Nephron (organoid): ENCODE data around the gene LRP2BP.
"Not testable (repeated sequence)": the region's sequence is repeated elsewhere in the genome, so short reads cannot be mapped to it uniquely, and the experiment has no call there.

ENCODE experiments used
- H3K27ac Mint-ChIP-seq, 3 experiments: 2 replicates each; pipeline ENCODE4 v1.8.0; 2020; ENCODE audit warnings: mixed read lengths in 3 of 3, mild to moderate bottlenecking in 2 of 3, moderate library complexity in 1 of 3
- H3K27me3 Mint-ChIP-seq: 2 replicates; pipeline ENCODE4 v1.8.0; 2021; ENCODE audit warnings: low read depth, mild to moderate bottlenecking, moderate library complexity, mixed read lengths
- H3K36me3 Mint-ChIP-seq: 2 replicates; pipeline ENCODE4 v1.8.0; 2020; ENCODE audit warnings: low read depth, mixed read lengths
- H3K4me1 Mint-ChIP-seq: 2 replicates; pipeline ENCODE4 v1.8.0; 2020; ENCODE audit warnings: mixed read lengths
- H3K4me3 Mint-ChIP-seq, 3 experiments: 2 replicates each; pipeline ENCODE4 v1.8.0; 2020; ENCODE audit warnings: mild to moderate bottlenecking in 3 of 3, mixed read lengths in 3 of 3, moderate library complexity in 2 of 3
- H3K9me3 Mint-ChIP-seq: 2 replicates; pipeline ENCODE4 v1.8.0; 2020; ENCODE audit warnings: mixed read lengths
- TF ChIP-seq, protein P1 (sequence below), 3 experiments: fragments of 200-600 bp; sonication (generic); IDR thresholded peaks; one replicate each; pipeline ENCODE4 v1.5.0; 2021; ENCODE audit warnings: antibody characterized with exemption in 3 of 3; ENCODE audit not compliant: unreplicated experiment in 3 of 3

The LRP2BP gene

DNA sequence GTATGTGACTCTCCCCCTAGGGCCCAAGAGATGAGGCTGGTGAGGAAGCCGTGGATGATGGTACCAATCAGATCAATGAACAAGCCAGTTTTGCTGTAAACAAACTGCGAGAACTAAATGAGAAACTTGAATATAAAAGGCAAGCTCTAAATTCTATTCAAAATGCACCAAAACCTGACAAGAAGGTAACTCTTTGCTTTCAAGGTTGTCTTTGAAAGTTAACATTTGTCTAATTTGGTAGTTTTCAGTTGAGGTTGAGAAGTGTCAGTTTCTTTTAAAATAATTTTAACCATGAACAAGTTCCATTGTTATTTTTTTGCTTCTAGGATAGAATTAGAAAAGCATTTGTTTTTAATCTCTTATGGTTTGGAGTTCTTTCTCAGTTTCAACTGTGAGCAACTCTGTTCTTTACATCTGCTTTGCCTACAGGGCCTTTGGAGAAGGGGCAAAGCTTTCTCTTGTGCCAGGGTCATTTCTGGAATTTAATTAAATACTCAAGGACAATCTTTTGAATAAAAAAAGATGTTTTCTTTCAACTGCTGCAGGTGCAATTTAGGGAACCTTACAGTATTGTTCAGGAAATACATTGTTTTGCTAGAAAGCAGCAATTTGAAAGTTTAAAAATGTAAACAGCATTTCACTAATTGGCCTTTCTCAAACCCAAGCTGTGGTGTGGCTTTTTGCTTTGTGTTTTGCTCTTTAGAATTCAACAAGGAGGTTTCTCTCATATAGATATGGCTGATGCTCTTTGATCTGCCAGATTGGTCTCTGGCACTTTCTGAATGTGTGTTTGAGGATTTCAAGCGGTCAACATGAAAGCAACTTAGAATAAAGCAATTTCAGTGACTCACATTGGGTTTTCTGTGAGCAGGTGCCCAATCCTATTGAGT, 62.9 kb downstream of the LRP2BP start:
- H3K27me3 Mint-ChIP-seq = no peaks in the 10 kb centered on the region
- peaks cover 18% of the 10 kb centered on the region for H3K9me3 Mint-ChIP-seq
- no peaks in the 10 kb centered on the region for H3K4me1 Mint-ChIP-seq
- no peak overlapping the region for H3K27ac Mint-ChIP-seq
- peaks cover 54% of the 10 kb centered on the region for H3K36me3 Mint-ChIP-seq
- TF ChIP-seq, protein P1, sequence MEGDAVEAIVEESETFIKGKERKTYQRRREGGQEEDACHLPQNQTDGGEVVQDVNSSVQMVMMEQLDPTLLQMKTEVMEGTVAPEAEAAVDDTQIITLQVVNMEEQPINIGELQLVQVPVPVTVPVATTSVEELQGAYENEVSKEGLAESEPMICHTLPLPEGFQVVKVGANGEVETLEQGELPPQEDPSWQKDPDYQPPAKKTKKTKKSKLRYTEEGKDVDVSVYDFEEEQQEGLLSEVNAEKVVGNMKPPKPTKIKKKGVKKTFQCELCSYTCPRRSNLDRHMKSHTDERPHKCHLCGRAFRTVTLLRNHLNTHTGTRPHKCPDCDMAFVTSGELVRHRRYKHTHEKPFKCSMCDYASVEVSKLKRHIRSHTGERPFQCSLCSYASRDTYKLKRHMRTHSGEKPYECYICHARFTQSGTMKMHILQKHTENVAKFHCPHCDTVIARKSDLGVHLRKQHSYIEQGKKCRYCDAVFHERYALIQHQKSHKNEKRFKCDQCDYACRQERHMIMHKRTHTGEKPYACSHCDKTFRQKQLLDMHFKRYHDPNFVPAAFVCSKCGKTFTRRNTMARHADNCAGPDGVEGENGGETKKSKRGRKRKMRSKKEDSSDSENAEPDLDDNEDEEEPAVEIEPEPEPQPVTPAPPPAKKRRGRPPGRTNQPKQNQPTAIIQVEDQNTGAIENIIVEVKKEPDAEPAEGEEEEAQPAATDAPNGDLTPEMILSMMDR (IDR thresholded peaks at IDR 0.05; ENCODE audit: unreplicated experiment in 3 of 3) = no peak
- no peak overlapping the region for H3K4me3 Mint-ChIP-seq

DNA sequence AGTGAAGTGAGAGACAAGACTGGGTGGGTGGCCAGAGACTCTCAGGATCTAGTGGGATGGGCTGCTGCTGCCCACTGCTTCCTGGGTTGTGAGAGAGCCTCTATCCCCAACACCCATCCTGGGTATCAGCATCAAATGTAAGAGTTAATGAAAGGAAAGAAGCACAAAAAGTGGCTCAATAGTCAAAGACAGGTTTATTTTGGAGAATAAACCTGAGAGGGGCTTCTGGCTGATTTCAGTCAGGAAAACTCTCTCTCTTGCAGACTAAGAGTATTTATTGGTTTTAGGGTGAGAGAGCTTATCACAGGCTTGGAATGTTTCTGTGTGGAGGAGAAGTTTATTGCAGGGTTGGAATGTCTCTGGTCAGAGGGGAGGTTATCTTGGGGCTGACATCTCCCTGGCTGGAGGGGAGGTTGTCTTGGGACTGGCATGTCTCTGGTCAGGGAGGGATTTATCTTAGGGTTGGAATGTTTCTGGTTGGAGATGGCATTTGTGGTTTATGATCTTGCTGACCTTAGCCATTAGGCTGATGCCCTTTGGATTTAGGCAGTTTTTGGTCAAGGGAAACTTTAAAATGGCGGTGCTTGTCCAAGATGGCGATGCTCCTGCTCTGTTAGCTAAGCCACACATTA, 65.7 kb downstream of the LRP2BP start:
- H3K9me3 Mint-ChIP-seq = peaks cover 18% of the 10 kb centered on the region
- not testable (repeated sequence) for H3K27me3 Mint-ChIP-seq, H3K4me3 Mint-ChIP-seq, H3K4me1 Mint-ChIP-seq
- H3K27ac Mint-ChIP-seq = peak overlapping the region in 1 of 3 experiments; percentile 10
- H3K36me3 Mint-ChIP-seq = peaks cover 30% of the 10 kb centered on the region

DNA sequence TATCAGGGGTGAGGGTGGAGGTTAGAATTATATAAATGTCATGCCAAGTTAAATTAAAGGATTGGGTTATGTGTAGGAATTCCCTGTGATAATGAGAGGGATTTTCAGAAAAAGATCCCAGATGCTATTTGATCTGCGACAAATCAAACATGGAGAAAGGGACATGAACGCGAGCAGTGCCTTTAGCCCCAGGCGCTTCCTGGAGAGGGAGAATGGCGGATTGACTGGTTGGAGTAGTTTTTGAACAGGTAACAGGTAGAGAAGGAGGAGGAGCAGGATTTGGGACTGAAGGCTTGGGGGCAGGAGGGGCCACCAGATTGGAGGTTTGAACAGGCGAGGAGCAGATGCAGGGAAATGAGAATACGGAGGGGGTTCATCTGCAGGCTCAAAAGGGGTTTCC, 67.1 kb downstream of the LRP2BP start:
- Mint-ChIP-seq H3K27me3 (no peaks in the 10 kb centered on the region), H3K9me3 (peaks cover 25% of the 10 kb centered on the region), H3K27ac (no peak overlapping the region), H3K4me3 (no peak overlapping the region), H3K36me3 (peaks cover 42% of the 10 kb centered on the region), H3K4me1 (no peaks in the 10 kb centered on the region)
- TF ChIP-seq, protein P1 (IDR thresholded peaks at IDR 0.05; ENCODE audit: unreplicated experiment in 3 of 3) = no peak

DNA sequence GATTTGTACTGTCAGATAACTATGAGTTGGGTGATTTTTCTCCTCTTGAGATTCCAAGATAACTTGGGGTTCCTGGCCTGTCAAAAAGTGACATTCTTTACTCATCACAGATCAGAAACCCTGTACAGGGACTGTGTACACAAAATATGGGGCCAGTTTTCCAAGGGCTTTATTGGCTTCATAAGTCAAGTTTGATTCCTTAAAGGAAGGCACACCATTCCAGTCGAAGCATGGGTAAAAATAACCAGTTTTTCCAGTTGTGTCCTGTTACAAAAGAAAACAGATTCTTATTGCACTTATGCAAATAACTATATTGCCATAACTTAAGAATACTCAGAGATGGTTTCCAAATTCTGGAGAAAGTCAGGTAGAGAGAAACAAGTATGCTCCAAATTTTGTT, 70.0 kb downstream of the LRP2BP start:
- peaks cover 54% of the 10 kb centered on the region for H3K36me3 Mint-ChIP-seq
- H3K4me3 Mint-ChIP-seq, H3K4me1 Mint-ChIP-seq, H3K27ac Mint-ChIP-seq, H3K27me3 Mint-ChIP-seq: not testable (repeated sequence)
- peaks cover 25% of the 10 kb centered on the region for H3K9me3 Mint-ChIP-seq

DNA sequence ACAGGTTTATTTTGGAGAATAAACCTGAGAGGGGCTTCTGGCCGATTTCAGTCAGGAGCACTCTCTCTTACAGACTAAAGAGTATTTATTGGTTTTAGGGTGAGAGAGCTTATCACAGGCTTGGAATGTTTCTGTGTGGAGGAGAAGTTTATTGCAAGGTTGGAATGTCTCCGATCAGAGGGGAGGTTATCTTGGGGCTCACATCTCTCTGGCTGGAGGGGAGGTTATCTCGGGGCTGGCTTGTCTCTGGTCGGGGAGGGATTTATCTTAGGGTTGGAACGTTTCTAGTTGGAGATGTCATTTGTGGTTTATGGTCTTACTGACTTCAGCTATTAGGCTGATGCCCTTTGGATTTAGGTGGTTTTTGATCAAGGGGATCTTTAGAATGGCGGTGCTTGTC, 71.4 kb downstream of the LRP2BP start:
- peaks cover 19% of the 10 kb centered on the region for H3K9me3 Mint-ChIP-seq
- H3K4me1 Mint-ChIP-seq, H3K4me3 Mint-ChIP-seq, H3K27me3 Mint-ChIP-seq: not testable (repeated sequence)
- H3K27ac Mint-ChIP-seq = peak overlapping the region in 1 of 3 experiments; percentile 1
- H3K36me3 Mint-ChIP-seq = peaks cover 54% of the 10 kb centered on the region

DNA sequence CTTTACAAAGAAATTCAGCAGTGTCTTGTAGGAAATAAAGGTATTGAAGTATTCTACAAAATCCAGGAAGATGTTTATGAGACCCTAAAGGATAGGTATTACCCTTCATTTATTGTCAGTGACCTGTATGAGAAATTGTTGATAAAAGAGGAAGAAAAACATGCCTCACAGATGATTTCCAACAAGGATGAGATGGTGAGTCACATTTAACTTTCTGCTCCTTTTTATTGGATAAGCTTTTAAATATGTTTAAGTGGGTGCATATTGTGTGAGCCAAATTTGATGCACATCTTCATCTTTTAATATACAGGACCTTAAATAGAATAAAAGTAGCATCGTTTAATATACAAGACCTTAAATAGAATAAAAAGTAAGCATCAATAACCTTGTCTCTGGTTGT, 72.1 kb downstream of the LRP2BP start:
- Mint-ChIP-seq H3K4me3 (no peak overlapping the region), H3K36me3 (peaks cover 47% of the 10 kb centered on the region), H3K27me3 (no peaks in the 10 kb centered on the region), H3K9me3 (peaks cover 13% of the 10 kb centered on the region), H3K27ac (peak overlapping the region in 1 of 3 experiments; percentile 11), H3K4me1 (no peaks in the 10 kb centered on the region)
- TF ChIP-seq, protein P1 (IDR thresholded peaks at IDR 0.05; ENCODE audit: unreplicated experiment in 3 of 3) = no peak

DNA sequence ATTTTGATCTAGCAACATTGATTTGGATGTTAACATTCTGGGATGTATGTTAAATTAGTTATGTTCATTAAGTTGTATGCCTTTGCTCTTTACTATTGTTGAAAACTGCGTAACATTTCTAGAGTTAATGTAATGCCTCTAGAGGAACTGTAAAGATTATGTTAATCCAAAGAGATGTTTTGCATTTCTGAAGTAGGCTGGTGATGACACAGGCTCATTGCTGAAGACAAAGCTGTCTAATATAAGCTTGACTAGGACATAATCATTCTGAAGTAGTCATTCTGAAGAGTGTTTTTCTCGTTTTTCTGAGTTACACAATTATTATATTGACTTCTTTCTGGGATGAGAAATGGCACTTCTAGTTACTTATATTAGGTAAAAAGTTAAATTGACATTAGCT, 72.9 kb downstream of the LRP2BP start:
- H3K4me1 Mint-ChIP-seq = no peaks in the 10 kb centered on the region
- H3K27me3 Mint-ChIP-seq = no peaks in the 10 kb centered on the region
- peaks cover 42% of the 10 kb centered on the region for H3K36me3 Mint-ChIP-seq
- no peak overlapping the region for H3K27ac Mint-ChIP-seq
- peaks cover 9% of the 10 kb centered on the region for H3K9me3 Mint-ChIP-seq
- no peak overlapping the region for H3K4me3 Mint-ChIP-seq
- TF ChIP-seq, protein P1 (IDR thresholded peaks at IDR 0.05; ENCODE audit: unreplicated experiment in 3 of 3) = no peak
